Mucosa of stomach (tissue), 1 donor: Measurements from ENCODE around the gene POMGNT1.
"Not testable (repeated sequence)": the region's sequence is repeated elsewhere in the genome, so short reads cannot be mapped to it uniquely, and the experiment has no call there.

ENCODE experiments used
- H3K27me3 ChIP-seq: one replicate; pipeline ENCODE4 v1.7.0; 2013; ENCODE audit warnings: mild to moderate bottlenecking, low read length; ENCODE audit not compliant: control insufficient read depth, insufficient read depth
- H3K36me3 ChIP-seq: one replicate; pipeline ENCODE4 v1.7.0; 2013; ENCODE audit warnings: low read length; ENCODE audit not compliant: control insufficient read depth, insufficient read depth
- H3K4me1 ChIP-seq: one replicate; pipeline ENCODE4 v1.7.0; 2013; ENCODE audit warnings: mild to moderate bottlenecking, low read length; ENCODE audit not compliant: control insufficient read depth, insufficient read depth
- H3K4me3 ChIP-seq: one replicate; pipeline ENCODE4 v1.7.0; 2013; ENCODE audit warnings: low read length
- H3K9ac ChIP-seq: one replicate; pipeline ENCODE4 v1.7.0; 2013; ENCODE audit warnings: mild to moderate bottlenecking, low read length, moderate library complexity
- H3K9me3 ChIP-seq: one replicate; pipeline ENCODE4 v1.7.0; 2013; ENCODE audit warnings: mild to moderate bottlenecking, low read length, moderate library complexity; ENCODE audit not compliant: control insufficient read depth
- donor health status: Pancreatic carcinoma.

Gene POMGNT1

DNA sequence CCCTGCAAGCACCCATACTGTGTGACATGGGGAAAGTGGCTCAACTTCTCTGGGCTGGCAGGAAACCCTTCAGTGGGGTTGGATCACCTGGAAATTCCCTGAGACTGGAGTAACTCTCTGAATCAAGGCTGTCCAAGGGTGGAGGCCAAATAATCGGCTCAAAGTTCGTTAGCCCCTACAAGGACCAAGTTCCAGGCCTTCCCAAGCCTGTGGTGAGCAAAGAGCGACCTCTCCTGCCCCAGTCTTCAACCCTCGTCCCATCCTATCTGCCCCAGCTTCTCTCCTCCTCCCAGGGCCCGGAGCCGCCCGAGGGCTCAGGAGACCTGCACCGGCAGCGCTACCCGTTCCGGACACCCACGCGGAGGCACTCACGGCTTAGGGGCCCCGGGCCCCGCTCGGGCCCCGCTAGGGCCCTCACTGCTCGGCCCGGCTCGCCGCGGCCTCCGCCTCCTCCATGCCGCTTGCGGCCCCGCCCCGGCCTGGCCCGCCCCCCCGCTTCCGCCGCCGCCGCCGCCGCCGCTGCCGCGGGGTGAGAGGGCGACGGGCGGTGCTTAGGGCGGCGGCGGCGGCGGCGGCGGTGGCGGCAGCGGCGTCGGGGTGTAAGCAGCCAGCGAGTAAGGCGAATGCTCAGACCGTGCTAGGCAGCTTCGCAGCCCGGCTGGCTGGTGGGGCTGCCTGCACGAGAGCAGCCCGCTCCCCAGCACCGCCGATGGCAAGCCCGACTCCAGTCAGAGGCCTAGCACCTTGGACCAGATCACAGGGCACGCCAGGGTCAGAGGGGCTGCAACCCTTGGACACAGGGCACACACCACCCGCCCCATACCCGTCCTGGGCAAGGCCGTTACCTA, at the start of gene POMGNT1:
Gene POMGNT1, minus strand, starts transcription at position 471 of the 848 bp plus-strand sequence. CDS start 613 bp downstream, outside the sequence.
- Histone ChIP-seq H3K9me3 (no peaks in the 10 kb centered on the region), H3K4me1 (peaks cover 21% of the 10 kb centered on the region), H3K36me3 (peaks cover 15% of the 10 kb centered on the region), H3K4me3 (peak within 1 kb of the TSS; percentile 95), H3K9ac (peak within 1 kb of the TSS; percentile 82), H3K27me3 (peaks cover 1% of the 10 kb centered on the region)

GRCh38 chr1:46247436-46248121, 49.3 kb upstream of the POMGNT1 start, which contains the start of gene RAD54L:
Gene RAD54L (plus strand): TSS chr1:46247763. CDS start chr1:46248406, 643 bp downstream.
- H3K36me3 ChIP-seq: no peaks in the 10 kb centered on the region
- H3K4me1 ChIP-seq: peaks cover 11% of the 10 kb centered on the region
- no peaks in the 10 kb centered on the region for H3K27me3 ChIP-seq
- no peaks in the 10 kb centered on the region for H3K9me3 ChIP-seq
- H3K9ac ChIP-seq: peak within 1 kb of the TSS; percentile 69
- peak within 1 kb of the TSS; percentile 79 for H3K4me3 ChIP-seq

DNA sequence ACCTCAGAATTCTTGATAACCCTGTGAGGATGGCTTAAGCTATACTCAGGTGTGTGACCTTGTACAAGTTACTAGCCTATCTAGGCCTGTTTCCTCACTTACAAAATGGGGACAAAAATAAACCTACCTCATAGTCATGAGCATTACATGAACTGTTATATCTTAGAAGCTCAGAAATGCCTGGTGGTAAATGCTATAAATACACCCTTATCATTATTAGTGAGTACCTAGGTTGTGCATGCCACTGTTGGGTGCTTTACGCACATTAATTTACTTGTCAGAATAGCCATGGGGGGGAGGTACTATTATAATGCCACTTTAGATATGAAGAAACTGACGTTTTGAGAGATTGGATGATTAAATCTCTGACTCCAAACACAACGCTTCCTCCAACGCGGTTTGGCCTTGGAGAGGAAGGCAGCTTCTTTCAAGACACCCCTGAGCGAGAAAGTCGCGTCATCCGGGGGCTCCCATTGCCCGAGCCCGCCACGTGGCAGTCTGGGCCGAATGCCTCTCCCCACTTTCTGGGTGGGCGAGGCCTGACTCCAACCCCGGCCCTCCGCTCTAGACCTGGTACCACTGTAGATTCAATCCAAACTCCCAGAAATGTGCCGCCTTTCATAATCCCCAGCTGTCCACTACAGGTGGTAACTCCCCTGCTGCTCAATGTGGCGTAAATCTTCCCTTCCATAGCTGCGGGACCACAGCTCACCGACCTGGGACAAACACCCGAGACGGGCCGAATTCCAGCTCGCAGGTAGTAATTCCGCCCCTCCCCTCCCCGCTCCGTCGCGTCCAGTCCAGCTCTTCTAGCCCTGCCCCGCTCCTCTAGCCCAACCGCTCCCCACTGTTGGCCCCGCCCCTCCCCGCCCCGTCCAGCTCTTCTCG, 48.6 kb upstream of the POMGNT1 start:
- peak overlapping the region; percentile 69 for H3K9ac ChIP-seq
- H3K27me3 ChIP-seq: no peaks in the 10 kb centered on the region
- H3K9me3 ChIP-seq: no peaks in the 10 kb centered on the region
- H3K4me3 ChIP-seq: peak overlapping the region; percentile 79
- H3K36me3 ChIP-seq: no peaks in the 10 kb centered on the region
- peaks cover 11% of the 10 kb centered on the region for H3K4me1 ChIP-seq

DNA sequence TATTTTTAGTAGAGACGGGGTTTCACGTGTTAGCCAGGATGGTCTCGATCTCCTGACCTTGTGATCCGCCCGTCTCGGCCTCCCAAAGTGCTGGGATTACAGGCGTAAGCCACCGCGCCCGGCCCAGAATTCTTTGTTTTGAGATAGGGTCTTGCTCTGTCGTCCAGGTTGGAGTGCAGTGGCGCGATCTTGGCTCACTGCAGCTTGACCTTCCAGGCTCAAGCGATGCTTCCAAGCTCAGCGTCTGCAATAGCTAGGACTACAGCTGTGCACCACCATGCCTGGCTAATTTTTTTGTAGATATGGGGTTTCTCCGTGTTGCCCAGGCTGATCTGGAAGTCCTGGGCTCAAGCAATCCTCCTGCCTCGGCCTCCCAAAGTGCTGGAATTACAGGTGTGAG, 47.9 kb upstream of the POMGNT1 start:
- not testable (repeated sequence) for H3K9ac ChIP-seq, H3K27me3 ChIP-seq, H3K4me3 ChIP-seq, H3K9me3 ChIP-seq, H3K36me3 ChIP-seq
- H3K4me1 ChIP-seq: peaks cover 11% of the 10 kb centered on the region

DNA sequence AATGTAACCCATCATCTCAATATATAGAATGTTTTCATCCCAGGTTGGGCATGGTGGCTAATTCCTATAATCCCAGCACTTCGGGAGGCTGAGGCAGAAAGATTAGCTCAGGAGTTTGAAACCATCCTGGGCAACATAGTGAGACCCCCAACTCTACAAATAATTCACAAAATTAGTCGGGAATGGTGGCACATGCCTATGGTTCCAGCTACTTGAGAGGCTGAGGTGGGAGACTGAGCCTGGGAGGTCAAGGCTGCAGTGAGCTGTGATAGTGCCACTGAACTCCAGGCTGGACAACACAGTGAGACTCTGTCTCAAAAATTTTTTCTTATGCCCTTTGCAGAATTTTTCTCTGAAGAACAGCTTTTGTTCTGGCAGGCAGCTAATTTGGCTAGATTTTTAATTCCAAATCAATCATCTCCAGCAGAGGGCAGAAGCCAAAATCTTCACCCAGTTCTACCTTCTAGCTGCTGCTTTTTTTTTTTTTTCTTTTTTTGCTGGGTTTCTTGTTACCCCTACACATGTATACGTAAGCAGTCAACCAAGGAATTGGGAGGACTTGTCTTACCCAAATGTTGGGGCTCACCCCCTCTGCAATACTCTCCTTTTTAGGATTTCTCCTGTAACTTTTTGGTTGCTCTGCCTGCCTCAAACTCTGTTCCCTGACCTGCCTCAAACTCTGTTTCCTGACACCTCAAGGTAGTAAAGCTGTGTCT, 46.6 kb upstream of the POMGNT1 start:
- Histone ChIP-seq H3K9ac (no peak overlapping the region), H3K4me1 (peaks cover 11% of the 10 kb centered on the region), H3K4me3 (no peak overlapping the region), H3K36me3 (no peaks in the 10 kb centered on the region), H3K27me3 (no peaks in the 10 kb centered on the region), H3K9me3 (no peaks in the 10 kb centered on the region)

DNA sequence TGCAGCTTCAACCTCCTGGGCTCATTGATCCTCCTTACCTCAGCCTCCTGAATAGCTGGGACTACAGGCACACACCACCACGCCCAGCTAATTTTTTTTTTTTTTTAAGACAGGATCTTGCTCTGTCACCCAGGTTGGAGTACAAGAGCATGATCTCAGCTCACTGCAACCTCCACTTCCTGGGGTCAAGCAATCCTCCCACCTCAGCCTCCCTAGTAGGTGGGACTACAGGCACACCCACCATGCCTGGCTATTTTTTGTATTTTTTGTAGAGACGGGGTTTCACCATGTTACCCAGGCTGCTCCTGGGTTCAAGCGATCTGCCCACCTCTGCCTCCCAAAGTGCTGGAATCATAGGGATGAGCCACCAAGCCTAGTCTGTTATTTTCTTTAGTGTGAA, 45.6 kb upstream of the POMGNT1 start:
- peaks cover 11% of the 10 kb centered on the region for H3K4me1 ChIP-seq
- H3K4me3 ChIP-seq, H3K9ac ChIP-seq, H3K27me3 ChIP-seq, H3K9me3 ChIP-seq, H3K36me3 ChIP-seq: not testable (repeated sequence)

DNA sequence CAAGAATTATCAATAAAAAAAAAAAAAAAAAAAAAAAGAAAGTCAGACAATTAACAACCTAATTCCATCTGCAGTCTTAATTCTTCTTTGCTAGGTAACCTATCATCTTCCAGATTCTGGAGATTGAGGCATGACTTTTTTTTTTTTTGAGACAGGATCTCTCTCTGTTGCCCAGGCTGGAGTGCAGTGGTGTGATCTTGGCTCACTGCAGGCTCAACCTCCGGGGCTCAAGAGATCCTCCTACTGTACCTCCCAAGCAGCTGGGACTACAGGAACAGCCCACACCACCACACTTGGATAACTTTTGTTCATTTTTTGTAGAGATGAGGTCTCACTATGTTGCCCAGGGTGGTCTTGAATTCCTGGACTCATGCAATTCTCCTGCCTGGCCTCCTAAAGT, 44.7 kb upstream of the POMGNT1 start:
- peaks cover 7% of the 10 kb centered on the region for H3K4me1 ChIP-seq
- H3K9ac ChIP-seq: no peak overlapping the region
- H3K9me3 ChIP-seq: no peaks in the 10 kb centered on the region

DNA sequence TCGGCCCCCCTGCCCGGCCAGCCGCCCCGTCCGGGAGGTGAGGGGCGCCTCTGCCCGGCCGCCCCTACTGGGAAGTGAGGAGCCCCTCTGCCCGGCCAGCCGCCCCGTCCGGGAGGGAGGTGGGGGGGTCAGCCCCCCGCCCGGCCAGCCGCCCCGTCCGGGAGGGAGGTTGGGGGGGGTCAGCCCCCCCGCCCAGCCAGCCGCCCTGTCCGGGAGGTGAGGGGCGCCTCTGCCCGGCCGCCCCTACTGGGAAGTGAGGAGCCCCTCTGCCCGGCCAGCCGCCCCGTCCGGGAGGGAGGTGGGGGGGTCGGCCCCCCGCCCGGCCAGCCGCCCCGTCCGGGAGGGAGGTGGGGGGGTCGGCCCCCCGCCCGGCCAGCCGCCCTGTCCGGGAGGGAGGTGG, 43.5 kb upstream of the POMGNT1 start:
- H3K9ac ChIP-seq, H3K4me3 ChIP-seq, H3K27me3 ChIP-seq, H3K4me1 ChIP-seq, H3K36me3 ChIP-seq, H3K9me3 ChIP-seq: not testable (repeated sequence)

More for the DNA sequence above, 44.7 kb upstream of the POMGNT1 start:
- Histone ChIP-seq H3K4me3 (no peak overlapping the region), H3K27me3 (no peaks in the 10 kb centered on the region), H3K36me3 (no peaks in the 10 kb centered on the region)

DNA sequence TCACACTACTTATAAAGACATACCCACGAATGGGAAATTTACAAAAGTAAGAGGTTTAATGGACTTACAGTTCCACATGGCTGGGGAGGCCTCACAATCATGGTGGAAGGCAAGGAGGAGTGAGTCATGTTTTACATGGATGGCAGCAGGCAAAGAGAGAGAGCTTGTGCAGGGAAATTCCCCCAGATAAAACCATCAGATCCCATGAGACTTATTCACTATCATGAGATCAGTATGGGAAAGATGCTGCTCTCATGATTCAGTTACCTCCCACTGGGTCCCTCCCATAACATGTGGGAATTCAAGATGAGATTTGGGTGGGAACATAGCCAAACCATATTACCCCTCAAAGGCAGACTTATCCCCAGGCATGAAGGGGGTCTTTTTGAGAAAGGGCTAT, 40.6 kb upstream of the POMGNT1 start:
- H3K9me3 ChIP-seq, H3K27me3 ChIP-seq, H3K9ac ChIP-seq, H3K36me3 ChIP-seq, H3K4me1 ChIP-seq, H3K4me3 ChIP-seq: not testable (repeated sequence)

DNA sequence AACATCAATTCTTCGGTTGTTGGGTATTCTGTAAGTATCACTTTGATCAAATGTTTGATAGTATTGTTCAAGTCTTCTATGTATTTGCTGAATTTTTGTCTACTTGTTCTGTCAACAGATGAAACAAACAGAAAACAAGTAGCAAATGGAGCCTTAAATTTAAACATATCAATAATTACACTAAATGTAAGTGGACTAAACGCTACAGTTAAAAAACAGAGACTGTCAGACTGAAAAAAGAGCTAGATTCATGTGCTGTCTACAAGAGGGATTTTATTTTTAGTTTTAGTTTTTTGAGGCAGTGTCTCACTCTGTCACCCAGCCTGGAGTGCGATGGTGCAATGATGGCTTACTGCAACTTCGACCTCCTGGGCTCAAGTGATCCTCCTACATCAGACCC, 38.6 kb upstream of the POMGNT1 start:
- no peak overlapping the region for H3K4me3 ChIP-seq
- no peaks in the 10 kb centered on the region for H3K9me3 ChIP-seq
- no peaks in the 10 kb centered on the region for H3K27me3 ChIP-seq
- H3K4me1 ChIP-seq: no peaks in the 10 kb centered on the region
- H3K9ac ChIP-seq: no peak overlapping the region
- no peaks in the 10 kb centered on the region for H3K36me3 ChIP-seq

DNA sequence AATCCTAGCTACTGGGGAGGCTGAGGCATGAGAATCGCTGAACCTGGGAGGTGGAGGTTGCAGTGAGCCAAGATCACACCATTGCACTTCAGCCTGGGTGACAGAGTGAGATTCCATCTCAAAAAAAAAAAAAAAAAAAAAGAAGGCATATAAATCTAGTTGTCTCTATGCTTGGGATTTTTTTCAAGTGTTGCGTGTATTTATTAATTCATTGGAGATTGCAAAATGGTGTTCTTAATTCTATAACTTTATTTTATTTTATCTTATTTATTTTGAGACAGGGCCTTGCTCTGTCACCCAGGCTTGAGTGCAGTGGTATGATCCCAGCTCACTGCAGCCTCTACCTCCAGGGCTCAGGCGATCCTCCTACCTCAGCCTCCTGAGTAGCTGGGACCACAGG, 33.0 kb upstream of the POMGNT1 start:
- H3K27me3 ChIP-seq, H3K36me3 ChIP-seq, H3K4me1 ChIP-seq, H3K9ac ChIP-seq, H3K4me3 ChIP-seq, H3K9me3 ChIP-seq: not testable (repeated sequence)
